Activated naive CD8-positive, alpha-beta T cell treated with anti-CD3 and anti-CD28 coated beads, Interleukin-2, amount 50 U/mL, for 16 hours (primary cell): ENCODE data around the gene DPH6.
"Not testable (repeated sequence)": the region's sequence is repeated elsewhere in the genome, so short reads cannot be mapped to it uniquely, and the experiment has no call there.

Experiments used
- DNase-seq: peaks from one replicate; pipeline ENCODE4 v3.0.0-alpha.2; 2020; ENCODE audit warnings: low read depth, low spot score

Gene DPH6

GRCh38 chr15:35437157-35437556 is 108.8 kb downstream of the DPH6 start:
- no peak for DNase-seq

GRCh38 chr15:35436422-35436821 is 109.5 kb downstream of the DPH6 start:
- no peak for DNase-seq

DNA sequence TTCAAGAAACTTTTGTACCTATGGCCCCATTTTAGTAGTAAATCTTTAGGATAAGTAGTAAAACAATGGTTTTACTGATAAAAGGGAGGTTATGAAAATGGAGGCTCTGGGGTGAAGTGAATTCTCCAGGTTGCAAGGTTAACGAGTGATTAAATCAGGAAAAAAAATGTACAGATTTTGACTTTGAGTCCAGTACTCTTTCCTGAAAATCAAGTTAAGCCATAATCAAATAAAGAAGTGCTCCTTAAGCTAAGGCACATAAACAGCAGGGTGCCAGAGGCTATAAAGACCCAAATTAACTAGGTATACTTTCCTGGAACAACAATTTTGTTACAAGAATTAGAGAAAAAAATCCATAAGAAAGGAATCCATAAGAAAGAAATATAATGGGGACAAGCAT is 114.7 kb downstream of the DPH6 start:
- DNase-seq = no peak

GRCh38 chr15:35430301-35430700 is 115.7 kb downstream of the DPH6 start:
- DNase-seq = no peak

GRCh38 chr15:35427496-35427895 is 118.5 kb downstream of the DPH6 start:
- no peak for DNase-seq

DNA sequence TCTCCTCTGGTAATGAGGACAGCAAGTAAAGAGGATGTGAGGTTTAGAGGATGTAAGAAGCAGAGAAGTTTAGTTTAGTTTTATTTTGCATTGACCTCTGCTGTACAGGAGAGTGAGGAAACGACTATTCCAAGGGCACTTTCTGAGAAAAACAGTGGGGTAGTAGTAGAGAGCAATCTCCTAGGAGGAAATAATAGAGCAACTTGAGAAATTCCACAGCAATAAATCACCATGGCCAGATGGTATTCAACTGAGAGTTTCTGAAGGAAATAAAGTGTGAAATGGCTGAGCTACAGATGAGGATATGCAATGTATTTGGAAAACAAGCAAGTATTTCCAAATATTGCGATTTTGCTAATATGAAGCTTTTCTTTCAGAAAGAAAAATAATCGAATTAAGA is 118.9 kb downstream of the DPH6 start:
- no peak for DNase-seq

GRCh38 chr15:35410775-35411174 is 135.2 kb downstream of the DPH6 start:
- no peak for DNase-seq

GRCh38 chr15:35399901-35400300 is 146.1 kb downstream of the DPH6 start:
- DNase-seq = no peak

- DNase-seq = no peak
Measured at GRCh38 chr15:35397027-35397426, 148.9 kb downstream of the DPH6 start.

GRCh38 chr15:35394416-35394815 is 151.5 kb downstream of the DPH6 start:
- no peak for DNase-seq

GRCh38 chr15:35393398-35393797 is 152.6 kb downstream of the DPH6 start:
- no peak for DNase-seq

GRCh38 chr15:35391408-35391984 is 154.5 kb downstream of the DPH6 start:
- not testable (repeated sequence) for DNase-seq

- DNase-seq = no peak
Measured at GRCh38 chr15:35383506-35383905, 162.5 kb downstream of the DPH6 start.

DNA sequence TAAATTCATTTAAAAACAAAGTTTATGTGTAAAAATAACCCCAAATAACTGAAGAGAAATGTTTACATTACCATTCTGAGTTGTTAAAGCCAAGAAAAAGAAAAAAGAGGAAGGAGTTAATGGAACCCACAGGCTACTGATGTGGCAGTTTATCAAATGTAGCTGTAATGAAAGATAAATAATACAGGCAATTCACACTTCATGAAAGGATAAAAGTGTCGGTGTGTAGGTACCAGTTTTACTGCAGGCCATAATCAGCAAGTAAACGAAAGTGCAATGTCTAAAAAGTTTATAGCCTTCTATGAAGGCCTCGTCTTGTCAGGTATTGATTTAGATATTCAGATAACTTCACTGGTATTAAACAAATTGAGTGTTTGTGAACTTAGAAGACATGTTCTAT is 164.6 kb downstream of the DPH6 start:
- no peak for DNase-seq

DNA sequence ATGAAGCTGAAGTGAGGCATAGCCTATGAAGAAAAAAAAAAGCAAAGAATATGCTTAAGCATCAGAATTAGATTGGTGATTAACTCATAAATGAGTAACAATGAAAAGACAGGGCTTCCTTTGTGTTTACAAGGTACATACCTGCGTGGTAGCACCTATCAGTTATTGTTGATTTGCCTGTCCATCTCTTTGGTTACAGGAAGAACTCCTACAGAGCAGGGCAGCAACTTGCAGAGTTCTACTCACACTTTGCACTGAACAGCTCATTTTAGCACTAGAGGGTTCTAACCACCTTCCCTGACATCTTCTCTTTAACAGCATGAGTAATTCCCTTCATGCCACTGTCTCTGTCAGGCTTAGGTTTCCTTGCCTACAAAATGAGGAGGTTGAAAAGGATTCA is 166.0 kb downstream of the DPH6 start:
- no peak for DNase-seq

DNA sequence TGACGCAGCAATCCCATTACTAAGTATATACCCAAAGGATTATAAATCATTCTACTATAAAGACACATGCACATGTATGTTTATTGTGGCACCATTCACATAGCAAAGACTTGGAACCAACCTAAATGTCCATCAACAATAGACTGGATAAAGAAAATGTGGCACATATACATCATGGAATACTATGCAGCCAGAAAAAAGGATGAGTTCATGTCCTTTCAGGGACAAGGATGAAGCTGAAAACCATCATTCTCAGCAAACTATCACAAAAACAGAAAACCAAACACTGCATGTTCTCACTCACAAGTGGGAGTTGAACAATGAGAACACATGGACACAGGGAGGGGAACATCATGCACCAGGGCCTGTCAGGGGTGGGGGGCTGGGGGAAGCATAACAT is 167.5 kb downstream of the DPH6 start:
- DNase-seq = not testable (repeated sequence)

- no peak for DNase-seq
Measured at GRCh38 chr15:35376707-35377106, 169.3 kb downstream of the DPH6 start.

GRCh38 chr15:35374661-35375060 is 171.3 kb downstream of the DPH6 start:
- no peak for DNase-seq

- DNase-seq = no peak
Measured at GRCh38 chr15:35362195-35362829, 183.7 kb downstream of the DPH6 start.

DNA sequence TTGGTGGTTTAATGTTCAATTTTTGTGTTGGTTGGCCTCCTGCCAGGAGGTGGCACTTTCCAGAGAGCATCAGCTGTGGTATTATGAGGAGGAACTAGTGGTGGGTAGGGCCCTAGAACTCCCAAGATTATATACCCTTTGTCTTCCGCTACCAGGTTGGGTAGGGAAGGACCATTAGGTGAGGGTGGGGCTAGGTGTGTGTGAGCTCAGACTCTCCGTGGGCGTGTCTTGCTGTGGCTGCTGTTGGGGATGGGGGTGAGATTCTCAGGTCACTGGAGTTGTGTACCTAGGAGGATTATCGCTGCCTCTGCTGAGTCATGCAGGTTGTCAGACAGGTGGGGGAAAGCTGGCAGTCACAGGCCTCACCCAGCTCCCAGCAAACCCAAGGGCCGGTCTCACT is 187.1 kb downstream of the DPH6 start:
- no peak for DNase-seq

- DNase-seq = no peak
Measured at GRCh38 chr15:35351059-35351458, 194.9 kb downstream of the DPH6 start.

GRCh38 chr15:35349916-35350315 is 196.0 kb downstream of the DPH6 start:
- DNase-seq = no peak

DNA sequence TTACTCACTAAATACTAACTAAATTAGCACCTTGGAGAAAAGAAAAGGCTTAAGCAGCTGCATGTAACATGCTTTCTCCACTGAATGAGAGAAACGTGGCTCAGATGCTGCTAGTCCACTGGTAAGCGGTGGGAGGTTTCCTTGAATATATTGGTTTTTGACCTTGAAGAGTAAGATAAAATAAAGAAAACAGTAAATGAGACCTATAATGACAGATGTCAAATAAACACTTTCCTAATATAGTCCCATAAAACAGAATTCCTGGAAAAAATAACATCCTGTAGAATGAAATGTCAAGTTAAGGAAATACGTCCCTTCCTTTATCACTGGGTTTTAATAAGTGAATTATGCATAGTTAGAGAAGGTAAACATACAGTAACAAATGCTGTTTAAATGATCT is 215.0 kb downstream of the DPH6 start:
- DNase-seq = no peak
